Stimulated activated CD8-positive, alpha-beta memory T cell treated with anti-CD3 and anti-CD28 coated beads, Interleukin-12 subunit alpha, Interleukin-12 subunit beta, amount 100 ng/mL, for 24 hours (primary cell): ENCODE measurements around the gene PTPRA.

Experiments used
- DNase-seq: peaks from one replicate; pipeline ENCODE4 v3.0.0-alpha.2; 2020; ENCODE audit errors: extremely low read depth

PTPRA gene

DNA sequence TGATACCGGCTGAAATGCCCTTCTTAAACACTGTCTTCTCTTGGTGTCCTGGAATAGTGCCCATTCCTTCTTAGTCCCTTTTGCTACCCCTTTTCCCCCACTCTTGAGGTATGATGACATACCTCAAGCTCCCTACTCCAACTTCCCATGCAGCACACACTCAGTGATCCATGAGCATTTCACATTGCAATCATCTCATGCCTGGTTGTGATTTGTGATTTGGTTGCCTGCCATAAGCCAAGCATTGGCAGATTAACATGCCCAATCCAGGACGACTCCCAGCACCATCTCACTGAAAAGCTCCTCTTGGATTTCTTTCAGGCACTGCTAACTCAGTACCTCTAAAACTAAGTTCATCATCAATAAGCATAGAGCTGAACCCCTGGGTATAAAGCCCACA is 14.7 kb upstream of the PTPRA start:
- no peak for DNase-seq

- no peak for DNase-seq
Observed at GRCh38 chr20:2859330-2860121, 13.8 kb upstream of the PTPRA start.

DNA sequence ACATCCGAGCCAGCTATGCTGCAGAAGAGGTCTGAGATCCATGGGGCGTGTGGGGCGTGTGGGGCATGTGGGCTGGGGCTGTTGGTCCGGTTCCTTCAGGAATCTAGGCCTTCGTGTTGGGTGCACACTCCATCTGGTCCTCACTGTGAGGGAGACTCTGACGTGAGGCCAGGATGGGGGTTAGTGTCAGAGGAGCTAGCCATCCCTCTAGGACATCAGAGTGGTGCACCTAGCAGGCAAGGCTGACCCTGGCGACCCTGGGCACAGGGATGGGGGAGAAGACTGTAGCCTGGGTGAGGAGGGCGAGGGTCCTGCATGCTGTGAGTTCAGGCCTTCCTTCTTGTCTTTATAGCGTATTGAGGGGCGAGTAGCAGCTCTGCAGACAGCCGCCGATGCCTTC is 8.7 kb upstream of the PTPRA start:
- no peak for DNase-seq

- no peak for DNase-seq
Observed at GRCh38 chr20:2865101-2865500, 8.2 kb upstream of the PTPRA start.

DNA sequence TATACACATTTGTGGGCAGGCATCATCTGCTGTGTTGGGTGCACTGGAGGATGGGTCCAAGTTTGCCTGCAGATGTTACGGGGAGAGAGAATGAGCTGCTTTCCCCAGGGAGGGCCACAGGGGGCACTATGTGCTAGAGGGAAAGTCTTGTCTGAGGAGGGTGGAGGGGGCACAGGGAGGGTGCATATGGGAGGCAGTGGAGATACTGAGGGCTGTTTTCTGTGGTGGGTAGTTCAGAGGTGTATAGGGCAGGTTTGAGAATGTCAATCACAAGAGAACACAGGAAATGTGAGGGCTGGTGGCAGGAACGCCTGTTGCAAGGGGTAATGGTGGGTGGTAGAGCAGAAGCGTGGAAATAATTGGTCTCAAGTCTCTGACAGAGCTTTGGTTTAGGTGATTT is 7.7 kb upstream of the PTPRA start:
- DNase-seq = no peak

- no peak for DNase-seq
Observed at GRCh38 chr20:2866236-2866635, 7.0 kb upstream of the PTPRA start.

DNA sequence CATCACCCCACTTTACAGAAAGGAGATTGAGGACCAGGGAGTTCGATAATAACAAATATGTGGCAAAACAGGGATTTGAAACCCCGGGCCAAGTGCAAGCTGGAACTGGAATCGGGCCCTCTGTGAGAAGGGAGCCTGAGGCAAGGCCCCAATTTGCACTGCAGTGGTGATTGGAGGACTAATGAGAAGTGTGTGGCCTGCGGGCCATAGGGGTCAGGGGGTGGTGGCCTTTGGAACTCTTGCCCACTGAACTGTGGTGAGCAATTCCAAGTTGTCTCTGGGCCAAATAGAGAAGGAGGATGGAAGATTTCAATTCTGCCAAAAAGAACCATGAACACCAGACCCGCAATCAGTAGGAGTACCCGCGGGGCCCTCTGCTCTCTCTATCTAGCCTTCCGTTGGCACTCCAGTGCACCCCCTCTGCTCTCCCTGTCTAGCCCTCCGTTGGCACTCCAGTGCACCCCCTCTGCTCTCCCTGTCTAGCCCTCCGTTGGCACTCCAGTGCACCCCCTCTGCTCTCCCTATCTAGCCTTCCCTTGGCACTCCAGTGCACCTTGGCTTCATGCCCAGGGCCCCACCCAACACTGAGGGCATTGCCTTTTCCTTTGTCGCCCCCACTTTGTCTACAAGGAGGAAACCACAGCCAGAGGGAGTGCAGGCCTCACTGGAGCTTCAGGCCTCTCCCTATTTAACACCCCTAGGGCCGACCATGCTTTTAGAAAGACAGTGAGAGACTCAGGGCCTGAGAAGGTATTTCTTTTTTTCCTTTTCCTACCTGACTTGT is 6.0 kb upstream of the PTPRA start:
- no peak for DNase-seq

DNA sequence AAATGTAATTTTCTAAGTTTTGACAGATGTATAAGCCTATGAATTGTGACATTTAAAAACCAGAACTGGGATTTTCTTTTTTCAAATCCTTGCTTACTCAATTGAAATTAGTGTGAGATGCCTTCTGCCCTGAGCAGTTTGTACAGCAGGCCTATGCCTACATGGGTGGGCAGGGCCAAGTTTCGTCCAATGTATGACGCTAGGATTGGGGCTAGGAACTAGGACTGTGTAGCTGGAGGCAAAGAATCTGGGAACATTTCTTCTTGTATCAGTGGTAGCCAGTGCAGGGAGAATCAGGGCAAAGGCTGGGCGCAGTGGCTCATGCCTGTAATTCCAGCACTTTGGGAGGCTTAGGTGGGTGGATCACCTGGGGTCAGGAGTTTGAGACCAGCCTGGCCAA is 3.9 kb upstream of the PTPRA start:
- no peak for DNase-seq

DNA sequence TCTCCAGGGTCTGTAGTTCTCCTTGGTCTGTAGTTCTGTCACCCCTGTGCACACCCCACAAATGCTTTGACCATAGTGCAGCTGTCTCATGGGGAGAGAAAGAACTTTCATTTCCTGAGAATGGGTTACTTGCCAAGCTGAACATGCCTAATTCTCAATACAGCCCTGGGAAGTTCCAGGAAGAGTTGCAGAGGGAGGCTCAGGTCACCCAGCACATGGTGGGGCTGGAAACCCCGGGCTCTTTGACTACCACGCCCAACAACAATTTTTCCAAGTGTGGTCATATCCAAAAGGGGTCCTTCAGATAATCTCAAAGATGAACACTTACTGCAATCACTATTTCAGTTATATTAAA is 2.2 kb upstream of the PTPRA start:
- DNase-seq = no peak

DNA sequence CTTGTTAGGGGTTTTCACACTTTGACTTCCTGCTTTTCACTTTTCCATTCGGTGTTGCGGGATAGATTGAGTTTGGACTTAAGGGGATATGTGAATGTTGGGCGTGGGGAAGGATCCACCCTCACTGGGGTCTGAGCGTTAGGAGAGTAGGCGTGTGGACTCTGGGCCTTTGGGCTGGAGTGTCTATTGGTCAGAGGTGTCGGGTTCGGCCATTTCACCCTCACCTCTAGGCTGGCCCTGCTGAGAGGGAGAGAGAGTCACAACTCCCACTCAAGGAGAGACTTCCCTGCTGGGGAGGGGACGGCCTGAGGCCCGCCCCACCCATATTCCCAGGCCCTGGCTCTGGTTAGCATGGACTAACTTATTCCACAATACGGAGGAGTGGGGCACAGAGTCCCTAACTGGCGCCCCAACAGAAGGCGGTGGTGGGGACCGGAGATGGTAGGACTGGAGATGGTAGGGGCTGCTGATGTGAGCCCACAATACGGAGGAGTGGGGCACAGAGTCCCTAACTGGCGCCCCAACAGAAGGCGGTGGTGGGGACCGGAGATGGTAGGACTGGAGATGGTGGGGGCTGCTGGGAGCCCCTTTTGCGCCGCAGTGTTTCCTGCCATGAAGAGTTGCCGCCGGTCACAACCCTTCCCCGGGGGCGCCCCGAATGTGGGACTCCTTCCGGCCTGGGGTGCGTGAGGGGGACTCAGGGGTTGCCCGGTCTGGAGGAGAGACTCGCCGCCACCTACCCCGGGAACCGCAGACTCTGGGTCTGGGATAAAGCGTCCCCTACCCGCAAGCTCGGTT is 1.4 kb upstream of the PTPRA start:
- no peak for DNase-seq

- peak; percentile 61 for DNase-seq
Observed at GRCh38 chr20:2872459-2873009, 747 bp upstream of the PTPRA start.

GRCh38 chr20:2873747-2874041 is 413 bp downstream of the PTPRA start:
- DNase-seq = no peak

DNA sequence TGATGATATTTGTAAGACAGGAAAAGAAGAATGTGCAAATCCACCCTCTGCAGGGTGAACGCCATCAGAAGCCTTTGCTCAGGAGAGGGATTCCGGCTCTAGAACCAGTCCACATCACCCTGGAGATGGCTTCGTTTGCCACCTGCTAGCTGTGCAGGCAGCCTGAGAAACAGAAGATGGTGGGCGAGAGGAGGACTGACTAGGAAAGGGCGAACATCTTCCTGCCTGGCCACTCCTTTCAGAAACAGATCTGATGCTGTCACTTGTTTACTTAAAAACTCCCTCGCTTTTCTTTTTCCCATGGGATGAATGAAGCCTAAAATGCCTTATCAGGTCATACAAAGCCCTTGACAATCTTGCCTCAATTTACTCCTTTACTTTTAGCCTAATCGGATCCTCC is 1.2 kb downstream of the PTPRA start:
- no peak for DNase-seq

DNA sequence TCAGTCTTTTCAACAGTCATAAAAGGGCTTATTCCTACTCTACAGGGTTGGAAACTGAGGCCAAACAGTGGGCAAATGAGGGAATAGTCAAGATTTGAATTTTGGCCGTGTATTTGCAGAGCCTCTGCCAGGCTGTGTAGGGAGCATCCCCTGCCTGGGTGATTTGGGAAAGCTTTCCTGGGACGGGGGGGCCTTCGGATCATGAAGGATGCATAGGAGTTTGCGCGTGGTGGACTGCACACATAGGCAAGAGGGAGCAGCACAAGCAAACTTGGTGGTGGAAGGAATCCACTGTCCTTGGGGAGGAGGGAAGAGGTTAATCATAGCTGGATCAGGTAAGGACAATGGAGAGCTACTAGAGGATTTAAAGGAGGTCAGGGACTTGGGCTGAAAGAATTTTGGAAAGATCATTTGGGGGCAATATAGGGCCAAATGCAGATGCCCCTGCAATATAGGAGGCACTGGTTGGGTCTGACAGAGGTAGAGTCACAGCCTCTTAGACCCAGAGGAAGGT is 2.5 kb downstream of the PTPRA start:
- no peak for DNase-seq

DNA sequence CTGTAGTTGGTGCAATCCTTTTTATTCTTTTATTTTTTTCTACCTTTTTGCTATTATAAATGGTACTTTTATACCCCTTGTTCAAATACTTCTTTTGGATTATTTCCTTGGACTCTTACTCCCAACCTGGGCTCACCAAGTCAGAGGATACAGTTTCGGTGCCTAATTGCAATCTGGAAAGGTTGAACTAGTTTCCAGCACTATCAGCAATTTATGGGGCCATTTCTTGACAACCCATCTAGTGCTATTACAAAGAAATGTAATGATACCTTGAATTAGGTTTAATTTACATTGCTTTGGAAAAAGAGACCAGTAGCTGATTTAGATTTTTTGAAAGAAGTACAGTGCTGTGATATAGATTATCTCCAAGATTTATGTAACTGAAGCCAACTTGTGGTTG is 5.2 kb downstream of the PTPRA start:
- DNase-seq = no peak

GRCh38 chr20:2879146-2879545 is 5.9 kb downstream of the PTPRA start:
- DNase-seq = no peak

DNA sequence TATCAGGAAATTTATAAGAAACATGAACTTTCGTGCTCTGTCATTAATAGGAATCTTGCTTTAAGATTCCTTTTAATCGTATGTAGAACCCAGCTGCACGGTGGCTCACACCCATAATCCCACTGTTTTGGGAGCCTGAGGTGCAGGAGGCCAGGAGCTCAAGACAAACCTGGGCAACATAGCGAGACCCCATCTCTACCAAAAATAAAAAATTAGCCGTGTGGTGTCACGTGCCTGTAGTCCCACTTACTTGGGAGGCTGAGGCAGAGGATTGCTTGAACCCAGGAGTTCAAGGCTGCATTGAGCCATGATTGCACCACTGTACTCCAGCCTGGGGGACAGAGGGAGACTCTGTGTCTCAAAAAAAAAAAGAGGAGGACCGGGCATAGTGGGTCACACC is 7.4 kb downstream of the PTPRA start:
- DNase-seq = no peak

GRCh38 chr20:2883726-2884637 is 10.7 kb downstream of the PTPRA start:
- no peak for DNase-seq

DNA sequence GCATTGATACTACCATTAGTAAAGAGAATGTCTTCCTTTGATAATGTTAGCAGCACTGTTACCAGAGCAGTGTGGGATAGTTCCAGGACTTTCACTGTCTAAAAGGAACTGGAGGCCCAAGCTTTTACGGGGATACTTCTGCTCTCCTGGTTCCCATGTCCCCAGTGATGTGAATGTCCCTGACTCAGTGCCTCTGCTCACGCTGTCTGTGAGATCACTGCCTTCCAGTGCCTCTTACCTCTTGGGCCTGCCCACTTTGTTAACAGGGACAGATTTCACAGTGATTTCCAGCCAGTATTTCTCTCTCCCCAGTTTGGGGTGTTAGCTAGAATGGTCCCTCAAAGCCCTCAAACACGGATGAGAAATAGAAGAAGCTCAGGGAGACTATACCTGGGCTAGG is 14.4 kb downstream of the PTPRA start:
- no peak for DNase-seq

DNA sequence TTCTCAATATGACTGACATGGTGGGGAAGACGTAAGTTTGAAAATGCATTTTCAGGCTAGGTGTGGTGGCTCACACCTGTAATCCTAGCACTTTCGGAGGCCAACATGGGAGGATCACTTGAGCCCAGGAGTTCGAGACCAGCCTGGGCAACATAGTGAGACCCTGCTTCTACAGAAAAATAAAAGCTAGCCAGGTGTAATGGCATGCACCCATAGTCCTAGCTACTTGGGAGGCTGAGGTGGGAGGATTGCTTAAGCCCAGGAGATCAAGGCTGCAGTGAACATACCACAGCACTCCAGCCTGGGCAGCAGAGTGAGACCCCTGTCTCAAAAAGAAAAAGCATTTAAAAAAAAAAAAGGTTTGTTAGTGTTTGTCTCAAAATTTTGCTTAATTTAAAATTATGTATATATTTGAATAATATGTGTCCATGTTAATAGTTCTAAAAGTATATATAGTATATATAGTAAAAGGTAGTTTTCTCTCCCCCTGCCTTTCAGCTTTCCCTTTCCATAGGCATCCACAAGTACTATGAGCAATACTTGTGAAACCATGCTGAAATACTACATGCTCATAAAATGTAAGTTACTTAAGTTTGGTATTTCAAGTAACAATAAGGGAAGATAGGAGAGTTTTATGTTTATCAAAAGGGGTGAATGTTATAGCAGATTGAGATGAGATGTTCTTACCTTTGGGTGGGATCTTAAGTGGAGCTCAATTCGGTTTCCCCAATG is 15.1 kb downstream of the PTPRA start:
- no peak for DNase-seq

- DNase-seq = no peak
Observed at GRCh38 chr20:2889209-2889608, 15.9 kb downstream of the PTPRA start.
